GM13976 (cell line): ENCODE measurements around the gene TNK1.

ENCODE experiments used
- DNase-seq: peaks from one replicate; pipeline ENCODE4 v3.0.0; 2012; ENCODE audit warnings: low spot score
- CTCF ChIP-seq: IDR thresholded peaks from 2 replicates; pipeline ENCODE4 v1.5.1; 2012; ENCODE audit warnings: borderline replicate concordance, mild to moderate bottlenecking; ENCODE audit not compliant: insufficient read depth; ENCODE audit errors: extremely low read depth, missing control alignments, control extremely low read depth
- in situ Hi-C: fragments of 300-500 bp; cut with MboI; formaldehyde crosslinking; loops from one replicate; pipeline ENCODE4 v1.12.0; 2022; ENCODE audit warnings: low sequenced_read_pairs, mixed read lengths, inconsistent platforms; ENCODE audit not compliant: unreplicated experiment

Gene TNK1

GRCh38 chr17:7418472-7419152 lies 37.7 kb downstream of the TNK1 start:
- in situ Hi-C loops: no loop called here
- no peak for TF ChIP-seq CTCF
- DNase-seq: no peak

GRCh38 chr17:7419819-7420610 lies 39.1 kb downstream of the TNK1 start, which contains the start of gene SPEM1:
SPEM1 (plus strand) TSS chr17:7420324; CDS start chr17:7420385, 61 bp downstream.
- DNase-seq: no peak
- TF ChIP-seq CTCF: no peak
- in situ Hi-C loops: no loop called here

- no peak for TF ChIP-seq CTCF
- DNase-seq: no peak
- in situ Hi-C loops: no loop called here
Measured at GRCh38 chr17:7421186-7421585, 40.3 kb downstream of the TNK1 start.

- DNase-seq: no peak
- in situ Hi-C loops: no loop called here
- TF ChIP-seq CTCF: no peak
Measured at GRCh38 chr17:7423679-7424078, 42.8 kb downstream of the TNK1 start.

- in situ Hi-C loops: no loop called here
- no peak for TF ChIP-seq CTCF
- no peak for DNase-seq
Measured at GRCh38 chr17:7425316-7425715, 44.4 kb downstream of the TNK1 start, which contains the start of gene SPEM2. SPEM2 (plus strand) TSS chr17:7425616; CDS start chr17:7425689, 73 bp downstream.

- in situ Hi-C loops: no loop called here
- no peak for DNase-seq
- no peak for TF ChIP-seq CTCF
Measured at GRCh38 chr17:7425756-7426155, 44.9 kb downstream of the TNK1 start.
